Left lung (tissue), 10 donors: ENCODE data around the gene SLC52A3. TPM values are rescaled to one million over a fixed set of nuclear protein-coding genes. Genes with fewer than 3 reads are reported as not detected.
A peak's percentile ranks its signal among the peaks of the same experiment; 100 is the strongest.
"Not testable (repeated sequence)": the region's sequence is repeated elsewhere in the genome, so short reads cannot be mapped to it uniquely, and the experiment has no call there.

Source experiments
- ATAC-seq: fragments of 200-7000 bp; cut with Tn5 transposase; one replicate; pipeline ENCODE4 v1.9.1; 2020; ENCODE audit warnings: moderate library complexity
- DNase-seq, 4 donors: peaks; one replicate each; pipeline ENCODE4 v3.0.0-alpha.2; 2013 to 2020
- H3K27ac ChIP-seq, 2 donors: fragments of 200-600 bp; sonication (generic) in 1 of 2; one replicate each; pipeline versions ENCODE4 v1.5.0 to v1.8.0; 2020 to 2021
- H3K27me3 ChIP-seq, 2 donors: fragments of 200-600 bp; sonication (generic) in 1 of 2; one replicate each; pipeline versions ENCODE4 v1.5.0 to v1.8.0; 2020 to 2021
- H3K36me3 ChIP-seq, 2 donors: fragments of 200-600 bp; sonication (generic) in 1 of 2; one replicate each; pipeline versions ENCODE4 v1.5.0 to v1.8.0; 2020 to 2021
- H3K4me1 ChIP-seq, 2 donors: fragments of 200-600 bp; one replicate each; pipeline ENCODE4 v1.8.0; 2021
- H3K4me3 ChIP-seq, 2 donors: fragments of 200-600 bp; sonication (generic) in 1 of 2; one replicate each; pipeline versions ENCODE4 v1.5.0 to v1.8.0; 2020 to 2021; ENCODE audit warnings: mild to moderate bottlenecking in 1 of 2
- H3K9me3 ChIP-seq, 2 donors: fragments of 200-600 bp; sonication (generic) in 1 of 2; one replicate each; pipeline versions ENCODE4 v1.5.0 to v1.8.0; 2020 to 2021
- CTCF ChIP-seq, 2 donors: fragments of 200-600 bp; sonication (generic) in 1 of 2; IDR thresholded peaks; one replicate each; pipeline versions ENCODE4 v1.5.0 to v1.8.0; 2021; ENCODE audit warnings: antibody characterized with exemption in 2 of 2
- intact Hi-C, 2 donors: fragments of 100-400 bp; cut with DNase I; formaldehyde crosslinking; loops; one replicate each; pipeline versions ENCODE4 v1.11.2 to v1.14.2; 2022
- polyA plus RNA-seq, 6 donors: library from polyadenylated mRNA; unstranded; fragments of 120-200 nt; gene quantifications; one replicate each; pipeline ENCODE4 v1.2.1, GENCODE V29; 2013; ENCODE audit not compliant: insufficient read length in 6 of 6
- total RNA-seq, 2 donors: library from RNA; stranded (reverse); fragmentation: NEBNext Ultra II Directional; extraction: Animal tissue kit (Norgen Biotek cat#: 25700); gene quantifications; one replicate each; pipeline ENCODE4 v1.2.1, GENCODE V29; 2021
- donor health status: DM: no; HTN: yes; CAD: no.
- donor health status: DM: no; HTN: no; CAD: no.

Gene SLC52A3
- total and polyA plus RNA-seq, 8 donors: 0.37 to 2.7 (median 0.55) TPM

- H3K27me3 ChIP-seq: peaks cover 34 to 75% of the 10 kb centered on the region in 2 donors
- no peak for DNase-seq
- no peak overlapping the region for H3K4me3 ChIP-seq
- intact Hi-C loops: no loop called here
- H3K9me3 ChIP-seq: no peaks in the 10 kb centered on the region
- ATAC-seq: no peak
- peaks cover 6 to 8% of the 10 kb centered on the region in 2 donors for H3K4me1 ChIP-seq
- H3K27ac ChIP-seq: no peak overlapping the region
- TF ChIP-seq CTCF (IDR thresholded peaks at IDR 0.05): no peak
- no peaks in the 10 kb centered on the region for H3K36me3 ChIP-seq
Observed at GRCh38 chr20:730005-730404, 38.3 kb downstream of the SLC52A3 start.

DNA sequence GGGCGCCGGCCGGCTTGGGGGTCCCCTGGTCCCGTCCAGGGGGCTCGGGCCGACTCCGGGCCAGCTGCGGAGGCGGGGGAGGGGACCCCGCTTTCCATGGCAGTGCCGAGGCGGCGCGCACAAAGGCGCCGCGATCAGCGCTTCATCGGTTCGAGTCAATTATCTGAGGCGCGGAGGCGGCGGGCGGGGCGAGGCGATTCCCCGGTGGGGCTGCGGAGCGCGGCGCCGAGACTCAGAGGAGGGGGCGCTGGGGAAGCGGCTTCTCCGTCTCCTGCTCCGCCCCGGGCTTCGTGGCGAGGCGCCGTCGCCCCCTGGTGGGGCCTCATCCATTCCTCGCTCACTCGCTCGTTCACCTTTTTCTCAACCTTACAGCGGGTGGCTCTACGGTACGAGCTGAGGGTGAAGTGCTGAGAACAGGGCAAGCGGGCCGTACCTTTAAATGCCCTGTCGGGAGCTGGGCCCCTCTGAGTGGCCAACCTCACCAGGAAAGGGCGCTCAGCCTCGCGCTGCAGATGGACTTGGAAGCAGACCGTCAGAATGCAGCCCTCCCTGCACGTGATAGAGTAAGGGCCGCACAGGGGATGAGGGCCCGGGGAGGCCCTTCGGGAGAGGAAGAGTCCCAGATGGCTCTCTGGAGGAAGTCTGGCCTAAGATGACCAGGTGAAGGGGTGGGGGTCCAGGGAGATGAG is 39.9 kb downstream of the SLC52A3 start:
- Histone ChIP-seq H3K36me3 (no peaks in the 10 kb centered on the region), H3K27ac (no peak overlapping the region), H3K27me3 (peaks cover 34 to 90% of the 10 kb centered on the region in 2 donors), H3K4me3 (peak overlapping the region; percentile 15 to 26), H3K9me3 (no peaks in the 10 kb centered on the region), H3K4me1 (peaks cover 6 to 8% of the 10 kb centered on the region in 2 donors)
- intact Hi-C loops: no loop called here
- TF ChIP-seq CTCF (IDR thresholded peaks at IDR 0.05): peak; percentile 44 to 47
- peak; percentile 82 for ATAC-seq
- peak in 3 of 4 donors; percentile 39 to 84 (median 49) for DNase-seq

GRCh38 chr20:726160-726559 is 42.1 kb downstream of the SLC52A3 start:
- no peak overlapping the region for H3K4me3 ChIP-seq
- intact Hi-C loops: no loop called here
- H3K9me3 ChIP-seq: no peaks in the 10 kb centered on the region
- TF ChIP-seq CTCF (IDR thresholded peaks at IDR 0.05): no peak
- H3K4me1 ChIP-seq: peaks cover 6 to 8% of the 10 kb centered on the region in 2 donors
- H3K36me3 ChIP-seq: no peaks in the 10 kb centered on the region
- H3K27ac ChIP-seq: no peak overlapping the region
- peaks cover 34 to 96% of the 10 kb centered on the region in 2 donors for H3K27me3 ChIP-seq
- DNase-seq: no peak
- ATAC-seq: no peak

DNA sequence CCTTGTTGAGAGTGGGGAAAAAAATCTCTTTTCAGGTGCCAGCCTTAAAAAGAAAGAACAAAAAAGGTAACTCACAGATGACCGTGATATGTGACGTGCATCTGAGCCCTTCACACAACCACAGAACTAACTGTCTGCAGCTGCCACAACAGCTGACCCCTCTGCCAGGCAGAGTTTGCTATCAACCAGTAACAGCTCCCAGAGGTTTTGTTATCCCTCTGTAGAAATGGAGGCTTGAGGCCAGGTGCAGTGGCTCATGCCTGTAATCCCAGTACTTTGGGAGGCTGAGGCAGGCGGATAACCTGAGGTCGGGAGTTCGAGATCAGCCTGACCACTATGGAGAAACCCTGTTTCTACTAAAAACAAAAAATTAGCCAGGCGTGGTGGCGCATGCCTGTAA is 42.8 kb downstream of the SLC52A3 start:
- ATAC-seq (no peak), DNase-seq (no peak)
- no peak for TF ChIP-seq CTCF (IDR thresholded peaks at IDR 0.05)
- peaks cover 34 to 93% of the 10 kb centered on the region in 2 donors for H3K27me3 ChIP-seq
- intact Hi-C loops: no loop called here
- no peaks in the 10 kb centered on the region for H3K36me3 ChIP-seq
- no peak overlapping the region for H3K4me3 ChIP-seq
- peaks cover 6 to 8% of the 10 kb centered on the region in 2 donors for H3K4me1 ChIP-seq
- H3K27ac ChIP-seq: no peak overlapping the region
- H3K9me3 ChIP-seq: no peaks in the 10 kb centered on the region

DNA sequence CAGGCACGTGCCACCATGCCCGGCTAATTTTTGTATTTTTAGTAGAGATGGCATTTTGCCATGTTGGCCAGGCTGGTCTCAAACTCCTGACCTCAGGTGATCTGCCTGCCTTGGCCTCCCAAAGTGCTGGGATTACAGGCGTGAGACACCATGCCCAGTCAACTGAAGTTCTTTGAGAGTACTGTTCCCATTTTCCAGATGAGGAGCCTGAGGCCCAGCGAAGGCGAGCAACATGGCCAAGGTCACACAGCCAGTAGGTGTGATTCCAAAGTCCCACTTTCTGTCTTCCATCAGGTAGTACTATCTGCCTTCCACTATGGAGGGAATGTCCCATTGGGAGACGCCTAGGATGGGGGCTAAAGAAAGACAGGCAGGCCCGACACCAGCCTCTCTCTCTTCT is 43.5 kb downstream of the SLC52A3 start:
- H3K27ac ChIP-seq, H3K9me3 ChIP-seq, ATAC-seq, DNase-seq, H3K36me3 ChIP-seq, H3K4me3 ChIP-seq, intact Hi-C loops, H3K4me1 ChIP-seq: not testable (repeated sequence)
- H3K27me3 ChIP-seq: peaks cover 34 to 93% of the 10 kb centered on the region in 2 donors

- no peak for TF ChIP-seq CTCF (IDR thresholded peaks at IDR 0.05)
- DNase-seq (no peak), ATAC-seq (no peak)
- H3K4me3 ChIP-seq: no peak overlapping the region
- H3K27me3 ChIP-seq: peaks cover 27 to 93% of the 10 kb centered on the region in 2 donors
- intact Hi-C loops: no loop called here
- H3K9me3 ChIP-seq: no peaks in the 10 kb centered on the region
- H3K27ac ChIP-seq: no peak overlapping the region
- H3K36me3 ChIP-seq: no peaks in the 10 kb centered on the region
- peaks cover 6 to 8% of the 10 kb centered on the region in 2 donors for H3K4me1 ChIP-seq
Observed at GRCh38 chr20:723756-724155, 44.5 kb downstream of the SLC52A3 start.
